ENCODE results near the gene CLDN6. TPM values are rescaled to one million over a fixed set of nuclear protein-coding genes. Genes with fewer than 3 reads are reported as not detected.
A peak's percentile ranks its signal among the peaks of the same experiment; 100 is the strongest.

The CLDN6 gene
- total and polyA plus RNA-seq, 12 donors = 0.46 to 0.47 TPM; not detected in 10

DNA sequence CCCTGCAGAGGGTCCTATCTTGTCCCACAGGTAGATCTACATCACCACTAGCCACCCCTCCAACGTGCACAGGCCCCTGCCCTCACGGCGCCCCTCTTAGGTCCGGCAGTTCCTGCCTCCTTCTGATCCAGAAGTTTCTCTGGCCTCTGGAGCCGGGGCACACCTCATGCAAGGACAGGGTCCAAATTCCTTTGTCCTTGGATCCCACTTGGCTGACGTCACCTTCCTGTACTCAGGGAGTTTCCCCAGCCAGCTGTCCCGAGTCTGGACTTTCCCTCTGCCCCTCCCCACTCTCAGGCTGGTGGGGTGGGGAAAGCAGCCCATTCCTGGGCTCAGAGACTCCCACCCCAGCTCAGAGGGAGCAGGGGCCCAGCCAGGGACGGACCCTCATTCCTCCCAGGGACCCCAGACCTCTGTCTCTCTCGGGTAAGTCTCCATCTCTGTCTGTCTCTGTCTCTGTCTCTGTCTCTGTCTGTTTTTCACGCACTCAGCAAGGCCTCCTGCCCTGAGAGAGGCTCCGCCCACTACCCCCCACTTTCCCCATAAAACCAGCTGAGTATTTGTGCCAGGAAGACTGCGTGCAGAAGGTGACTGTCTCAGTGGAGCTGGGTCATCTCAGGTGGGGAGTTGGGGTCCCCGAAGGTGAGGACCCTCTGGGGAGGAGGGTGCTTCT lies 47.2 kb upstream of the CLDN6 start, which contains the start of gene IL32:
Gene IL32 (plus strand): TSS at position 572 of the 673 bp plus-strand sequence. CDS start 172 bp downstream, outside the sequence.
- H3K36me3 ChIP-seq (replicated peaks in 1 of 2) = no peaks in the 10 kb centered on the region
- no peaks in the 10 kb centered on the region for H3K27me3 ChIP-seq
- 43 to 50% (median 48%) methylated on average over 12 to 13 of the region's 13 CpGs for WGBS, 4 donors
- H3K9me3 ChIP-seq (replicated peaks in 1 of 3) = no peaks in the 10 kb centered on the region
- intact Hi-C loops (cut with DNase I) = no loop called here
- peaks cover 0 to 12% of the 10 kb centered on the region in 2 donors for H3K4me1 ChIP-seq (replicated peaks in 1 of 2)
- peak; percentile 60 to 85 (median 78) for DNase-seq
- H3K4me3 ChIP-seq = peak within 1 kb of the TSS in 1 of 4 donors; percentile 16
- TF ChIP-seq, protein P1, sequence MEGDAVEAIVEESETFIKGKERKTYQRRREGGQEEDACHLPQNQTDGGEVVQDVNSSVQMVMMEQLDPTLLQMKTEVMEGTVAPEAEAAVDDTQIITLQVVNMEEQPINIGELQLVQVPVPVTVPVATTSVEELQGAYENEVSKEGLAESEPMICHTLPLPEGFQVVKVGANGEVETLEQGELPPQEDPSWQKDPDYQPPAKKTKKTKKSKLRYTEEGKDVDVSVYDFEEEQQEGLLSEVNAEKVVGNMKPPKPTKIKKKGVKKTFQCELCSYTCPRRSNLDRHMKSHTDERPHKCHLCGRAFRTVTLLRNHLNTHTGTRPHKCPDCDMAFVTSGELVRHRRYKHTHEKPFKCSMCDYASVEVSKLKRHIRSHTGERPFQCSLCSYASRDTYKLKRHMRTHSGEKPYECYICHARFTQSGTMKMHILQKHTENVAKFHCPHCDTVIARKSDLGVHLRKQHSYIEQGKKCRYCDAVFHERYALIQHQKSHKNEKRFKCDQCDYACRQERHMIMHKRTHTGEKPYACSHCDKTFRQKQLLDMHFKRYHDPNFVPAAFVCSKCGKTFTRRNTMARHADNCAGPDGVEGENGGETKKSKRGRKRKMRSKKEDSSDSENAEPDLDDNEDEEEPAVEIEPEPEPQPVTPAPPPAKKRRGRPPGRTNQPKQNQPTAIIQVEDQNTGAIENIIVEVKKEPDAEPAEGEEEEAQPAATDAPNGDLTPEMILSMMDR (IDR thresholded peaks at IDR 0.05) = no peak
- peak within 1 kb of the TSS in 1 of 5 donors; percentile 4 for H3K27ac ChIP-seq

DNA sequence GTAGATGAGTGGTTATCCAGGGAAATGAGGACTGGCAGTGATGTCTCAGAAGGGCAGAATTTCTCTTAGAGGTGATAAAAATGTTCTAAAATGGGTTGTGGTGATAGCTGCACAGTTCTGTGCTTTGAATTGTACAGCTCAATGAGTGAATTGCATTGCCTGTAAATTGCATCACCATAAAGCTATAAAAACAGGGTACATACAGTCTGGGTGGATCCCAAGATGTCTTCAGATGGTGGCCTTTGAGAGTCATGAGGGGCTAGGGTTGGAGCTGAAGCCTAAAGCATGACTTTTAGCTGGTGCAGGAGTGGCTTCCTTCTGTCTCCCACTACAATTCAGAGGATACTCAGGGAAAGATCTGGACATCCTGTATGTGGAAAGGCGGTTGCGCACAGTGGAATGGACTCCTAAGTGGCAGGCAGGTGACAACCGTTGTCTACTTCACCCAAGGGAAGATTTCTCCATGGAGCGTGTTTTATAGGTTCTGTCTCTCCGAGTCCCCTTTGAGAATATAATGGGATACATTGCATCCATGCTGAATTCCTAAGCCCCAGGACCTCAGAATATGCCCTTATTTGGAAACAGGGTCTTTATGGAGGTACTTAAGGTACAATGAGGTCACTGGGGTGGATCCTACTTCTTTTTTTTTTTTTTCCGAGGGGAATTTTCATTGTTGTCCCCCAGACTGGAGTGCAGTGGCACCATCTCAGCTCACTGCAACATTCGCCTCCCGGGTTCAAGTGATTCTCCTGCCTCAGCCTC lies 45.8 kb upstream of the CLDN6 start:
- no peaks in the 10 kb centered on the region for H3K9me3 ChIP-seq (replicated peaks in 1 of 3)
- 91 to 96% (median 93%) methylated on average over 8 of the region's 8 CpGs for WGBS, 4 donors
- H3K4me3 ChIP-seq = no peak overlapping the region
- H3K27me3 ChIP-seq = no peaks in the 10 kb centered on the region
- no peak overlapping the region for H3K27ac ChIP-seq
- intact Hi-C loops (cut with DNase I) = no loop called here
- DNase-seq = no peak
- peaks cover 4 to 20% of the 10 kb centered on the region in 2 donors for H3K4me1 ChIP-seq (replicated peaks in 1 of 2)
- no peaks in the 10 kb centered on the region for H3K36me3 ChIP-seq (replicated peaks in 1 of 2)
- no peak for TF ChIP-seq POLR2A (IDR thresholded peaks at IDR 0.05)
- TF ChIP-seq, protein P1 (IDR thresholded peaks at IDR 0.05) = no peak

DNA sequence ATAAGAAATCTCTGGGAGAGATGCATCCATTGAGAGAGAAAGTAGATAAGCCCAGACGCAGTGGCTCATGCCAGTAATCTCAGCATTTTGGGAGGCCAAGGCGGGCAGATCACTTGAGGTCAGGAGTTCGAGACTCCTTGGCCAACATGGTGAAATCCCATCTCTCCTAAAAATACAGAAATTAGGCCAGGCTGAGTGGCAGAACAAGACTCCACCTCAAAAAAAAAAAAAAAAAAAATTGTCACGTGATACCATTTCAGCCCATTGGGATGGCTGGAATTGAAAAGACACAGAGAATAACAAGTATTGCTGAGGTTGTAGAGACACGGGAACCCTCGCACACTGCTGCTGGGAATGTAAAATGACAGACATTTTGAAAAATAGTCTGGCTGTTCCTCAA lies 44.6 kb upstream of the CLDN6 start:
- Histone ChIP-seq H3K4me3 (no peak overlapping the region), H3K27me3 (no peaks in the 10 kb centered on the region), H3K4me1 (replicated peaks in 1 of 2) (peaks cover 9 to 29% of the 10 kb centered on the region in 2 donors), H3K9me3 (replicated peaks in 1 of 3) (no peaks in the 10 kb centered on the region), H3K36me3 (replicated peaks in 1 of 2) (no peaks in the 10 kb centered on the region), H3K27ac (no peak overlapping the region)
- WGBS, 4 donors = 80 to 83% (median 81%) methylated on average over 6 of the region's 6 CpGs
- intact Hi-C loops (cut with DNase I) = no loop called here
- DNase-seq = no peak
- TF ChIP-seq, protein P1 (IDR thresholded peaks at IDR 0.05) = no peak
- TF ChIP-seq POLR2A (IDR thresholded peaks at IDR 0.05) = no peak

DNA sequence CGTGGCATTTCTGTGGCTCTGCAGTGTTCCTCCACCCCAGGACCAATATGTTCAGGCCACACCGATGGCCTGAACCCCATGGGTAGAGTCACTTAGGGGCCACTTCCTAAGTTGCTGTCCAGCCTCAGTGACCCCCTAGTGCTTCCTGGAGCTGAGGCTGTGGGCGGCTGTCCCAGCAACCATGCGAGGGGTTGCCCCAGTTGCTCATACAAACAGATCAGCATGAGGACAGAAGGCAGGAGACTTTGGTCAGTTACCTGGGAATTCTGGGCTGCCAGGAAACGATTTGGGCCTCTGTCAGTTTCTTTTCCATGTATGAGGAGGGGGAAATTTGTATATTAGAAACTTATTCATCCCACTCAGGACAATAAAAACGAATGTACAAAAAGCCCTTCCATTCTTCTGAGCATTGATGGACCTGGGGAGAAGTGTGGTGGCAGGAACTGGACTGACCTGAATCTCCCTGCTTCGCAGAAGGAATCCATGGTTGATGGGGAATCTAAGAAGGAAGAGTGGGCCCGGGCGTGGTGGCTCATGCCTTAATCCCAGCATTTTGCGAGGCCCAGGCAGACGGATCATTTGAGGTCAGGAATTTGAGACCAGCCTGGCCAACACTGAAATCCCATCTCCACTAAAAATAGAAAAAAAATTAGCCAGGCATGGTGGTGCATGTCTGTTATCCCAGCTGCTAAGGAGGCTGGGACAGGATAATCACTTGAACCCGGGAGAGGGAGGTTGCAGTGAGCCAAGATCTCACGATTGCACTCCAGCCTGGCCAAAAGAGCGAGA lies 42.5 kb upstream of the CLDN6 start:
- DNase-seq = no peak
- WGBS, 4 donors = 84 to 91% (median 89%) methylated on average over 12 to 14 of the region's 14 CpGs
- H3K9me3 ChIP-seq (replicated peaks in 1 of 3) = no peaks in the 10 kb centered on the region
- H3K27ac ChIP-seq = peak overlapping the region in 1 of 5 donors; percentile 88
- H3K4me3 ChIP-seq = no peak overlapping the region
- intact Hi-C loops (cut with DNase I) = no loop called here
- H3K4me1 ChIP-seq (replicated peaks in 1 of 2) = peaks cover 9 to 26% of the 10 kb centered on the region in 2 donors
- TF ChIP-seq, protein P1 (IDR thresholded peaks at IDR 0.05) = no peak
- TF ChIP-seq POLR2A (IDR thresholded peaks at IDR 0.05) = no peak
- no peaks in the 10 kb centered on the region for H3K36me3 ChIP-seq (replicated peaks in 1 of 2)
- no peaks in the 10 kb centered on the region for H3K27me3 ChIP-seq

Data from adrenal gland (tissue), 12 donors.